GM12878 (cell line): ENCODE measurements around the gene CFAP410. TPM values are rescaled to one million over a fixed set of nuclear protein-coding genes. Genes with fewer than 3 reads are reported as not detected.

ENCODE experiments used
- ATAC-seq: fragments of 200-7000 bp; cut with Tn5 transposase; 3 replicates; pipeline ENCODE4 v1.9.1; 2020; ENCODE audit warnings: mild to moderate bottlenecking, moderate library complexity
- BruUV-seq: library from RNA; stranded (reverse); fragments of 400-500 nt; replicated peaks from 2 replicates; lab custom pipeline; 2021; lab: Mats Ljungman, UMichigan
- CTCF ChIA-PET: fragments of 300-600 bp; sonication (Branson Sonifier 250); formaldehyde crosslinking; extraction: SDS; loops from one replicate; lab custom pipeline; 2021; ENCODE audit warnings: inconsistent platforms; lab: Yijun Ruan, JAX
- POLR2A ChIA-PET: fragments of 350-600 bp; formaldehyde crosslinking; extraction: SDS; loops from one replicate; lab custom pipeline; 2021; ENCODE audit warnings: inconsistent platforms; lab: Charles Lee
- RAD21 ChIA-PET: fragments of 300-600 bp; sonication (Branson Sonifier 250); formaldehyde crosslinking; loops from one replicate; lab custom pipeline; 2023; ENCODE audit warnings: antibody characterized with exemption; ENCODE audit not compliant: unreplicated experiment; lab: Charles Lee
- SMC1A ChIA-PET: fragments of 300-600 bp; sonication (Branson Sonifier 250); formaldehyde crosslinking; loops from one replicate; lab custom pipeline; 2023; ENCODE audit not compliant: unreplicated experiment, uncharacterized antibody; lab: Charles Lee
- DNase-seq: peaks from one replicate; pipeline ENCODE4 v3.0.0-alpha.2; 2011; ENCODE audit warnings: low read depth, low spot score
- FAIRE-seq: peaks from 3 replicates; lab custom pipeline; 2011; peaks lifted over from hg19 to GRCh38; lab: Jason Lieb, UNC
- H2AFZ ChIP-seq: 2 replicates; pipeline ENCODE4 v1.6.0; 2011; ENCODE audit warnings: low read depth, low read length, control low read depth; ENCODE audit not compliant: control insufficient read depth
- H3K27ac ChIP-seq: 2 replicates; pipeline ENCODE4 v1.5.1; 2011; ENCODE audit warnings: control low read depth; ENCODE audit not compliant: control insufficient read depth, insufficient read depth
- H3K27me3 ChIP-seq, 2 experiments: replicated peaks in 1 of 2; 2 replicates each; pipeline versions ENCODE4 v1.6.0 to v1.6.1; 2011; ENCODE audit warnings: low read length in 1 of 2; ENCODE audit not compliant: control insufficient read depth in 2 of 2, insufficient read depth in 2 of 2
- H3K36me3 ChIP-seq, 2 experiments: 2 replicates each; pipeline ENCODE4 v1.5.1; 2011; ENCODE audit warnings: low read length in 1 of 2; ENCODE audit not compliant: control insufficient read depth in 2 of 2, insufficient read depth in 2 of 2
- H3K4me1 ChIP-seq: 2 replicates; pipeline ENCODE4 v1.6.1; 2011; ENCODE audit warnings: mild to moderate bottlenecking, low read length, moderate library complexity, mixed read lengths; ENCODE audit not compliant: control insufficient read depth, insufficient read depth
- H3K4me2 ChIP-seq: 2 replicates; pipeline ENCODE4 v1.6.0; 2011; ENCODE audit warnings: control low read depth; ENCODE audit not compliant: control insufficient read depth, insufficient read depth
- H3K4me3 ChIP-seq: fragments of 200-600 bp; sonication (generic); 2 replicates; pipeline ENCODE4 v1.5.1; 2016
- H3K79me2 ChIP-seq: 2 replicates; pipeline ENCODE4 v1.6.0; 2011; ENCODE audit warnings: low read length; ENCODE audit not compliant: control insufficient read depth, insufficient read depth
- H3K9ac ChIP-seq: 2 replicates; pipeline ENCODE4 v1.8.0; 2011; ENCODE audit warnings: low read length, control low read depth, mixed read lengths; ENCODE audit not compliant: control insufficient read depth, insufficient read depth
- H3K9me3 ChIP-seq: replicated peaks from 3 replicates; pipeline ENCODE4 v1.5.1; 2011; ENCODE audit warnings: mild to moderate bottlenecking, low read length; ENCODE audit not compliant: control insufficient read depth, insufficient read depth
- H4K20me1 ChIP-seq: 2 replicates; pipeline ENCODE4 v1.6.0; 2011; ENCODE audit not compliant: control insufficient read depth, insufficient read depth
- ATF7 ChIP-seq: fragments of 450-650 bp; IDR thresholded peaks from 2 replicates; pipeline ENCODE4 v1.6.1; 2016; ENCODE audit warnings: low read depth, mild to moderate bottlenecking
- CBX5 ChIP-seq: sonication (generic); IDR thresholded peaks from 2 replicates; pipeline ENCODE4 v1.6.1; 2016; ENCODE audit warnings: low read depth, moderate library complexity, mild to moderate bottlenecking, inconsistent platforms
- CEBPB ChIP-seq, 2 experiments: fragments of 150-350 bp in 1 of 2; IDR thresholded peaks; 2 replicates each; pipeline ENCODE4 v1.6.1; 2012 to 2014; ENCODE audit warnings: low read depth in 2 of 2, low read length in 2 of 2, borderline replicate concordance in 1 of 2, inconsistent platforms in 1 of 2
- CHD4 ChIP-seq: fragments of 200-600 bp; sonication (generic); IDR thresholded peaks from 2 replicates; pipeline ENCODE4 v1.6.1; 2016; ENCODE audit warnings: mild to moderate bottlenecking
- SMAD1 ChIP-seq: fragments of 450-650 bp; IDR thresholded peaks from 2 replicates; pipeline ENCODE4 v1.6.1; 2018; ENCODE audit warnings: mild to moderate bottlenecking, low read depth; ENCODE audit not compliant: partially characterized antibody
- SMAD5 ChIP-seq: IDR thresholded peaks from 2 replicates; pipeline ENCODE4 v1.6.1; 2016; ENCODE audit warnings: antibody characterized with exemption, low read depth
- ZNF274 ChIP-seq: IDR thresholded peaks from one replicate; pipeline ENCODE4 v1.8.0; 2011; ENCODE audit not compliant: insufficient read length, insufficient read depth
- WGBS: methylation state at CpG from one replicate; pipeline ENCODE4 v1.1.6; 2016; ENCODE audit warnings: low lambda C conversion rate; ENCODE audit not compliant: insufficient replicate concordance, insufficient coverage; ENCODE audit errors: missing lambda C conversion rate; 5-methylcytosine and 5-hydroxymethylcytosine counted together
- in situ Hi-C: fragments of 300-500 bp; cut with MboI; formaldehyde crosslinking; loops from 9 replicates; pipeline ENCODE4 v1.14.3; 2018; ENCODE audit warnings: mixed read lengths
- intact Hi-C: fragments of 100-400 bp; cut with micrococcal nuclease; formaldehyde crosslinking; loops from one replicate; pipeline ENCODE4 v1.14.2; 2022; ENCODE audit not compliant: unreplicated experiment
- polyA plus RNA-seq, 11 experiments: library from polyadenylated mRNA; depleted of rRNA in 4 of 11; unstranded in 6 of 11; stranded (reverse) in 5 of 11; fragments of >200 nt; fragmentation: Nextera tagmentation in 4 of 11; fragmentation: Illumina TruSeq in 1 of 11; extraction: Ambion mirVana in 4 of 11; extraction: Trizol in 1 of 11; gene quantifications; 1 replicate in 1 of 11; 2 replicates in 10 of 11; pipeline versions ENCODE4 v1.2.1 to v1.2.3, GENCODE V29; 2011 to 2016; ENCODE audit warnings: inconsistent platforms in 2 of 11, missing spikeins in 2 of 11, low read depth in 1 of 11
- total RNA-seq, 4 experiments: library from RNA; depleted of rRNA in 3 of 4; stranded (reverse); fragments of >200 nt in 3 of 4; fragmentation: Illumina TruSeq in 1 of 4; extraction: Trizol in 1 of 4; gene quantifications; 2 replicates each; pipeline versions ENCODE4 v1.2.1 to v1.2.3, GENCODE V29; 2013 to 2021
- TF ChIP-seq, protein P1 (sequence below): IDR thresholded peaks from 2 replicates; pipeline ENCODE4 v1.6.1; 2012; ENCODE audit warnings: low read depth, low read length, improper control_type of control experiment

The CFAP410 gene
- total and polyA plus RNA-seq, 10 of the 15 experiments (the other 5 are each of a cell fraction or from before 2014, with no cell fraction given): 0.14 to 24.8 (median 11.3) TPM

- Histone ChIP-seq H3K4me3 (no peak overlapping the region), H3K79me2 (no peaks in the 10 kb centered on the region), H3K4me2 (no peak overlapping the region), H2AFZ (no peak overlapping the region), H4K20me1 (no peaks in the 10 kb centered on the region; the same call in 1 of the 2 replicates), H3K4me1 (peaks cover 10% of the 10 kb centered on the region), H3K27me3 (no peaks in the 10 kb centered on the region), H3K9me3 (no peaks in the 10 kb centered on the region), H3K9ac (no peak overlapping the region), H3K27ac (no peak overlapping the region), H3K36me3 (no peaks in the 10 kb centered on the region)
- TF ChIP-seq CEBPB (IDR thresholded peaks at IDR 0.05; ENCODE audit: borderline replicate concordance in 1 of 2, low read depth in 2 of 2, low read length in 2 of 2) (no peak), CBX5 (no peak), ATF7 (no peak), SMAD1 (no peak), CHD4 (no peak), SMAD5 (no peak), ZNF274 (no peak)
- TF ChIP-seq, protein P1, sequence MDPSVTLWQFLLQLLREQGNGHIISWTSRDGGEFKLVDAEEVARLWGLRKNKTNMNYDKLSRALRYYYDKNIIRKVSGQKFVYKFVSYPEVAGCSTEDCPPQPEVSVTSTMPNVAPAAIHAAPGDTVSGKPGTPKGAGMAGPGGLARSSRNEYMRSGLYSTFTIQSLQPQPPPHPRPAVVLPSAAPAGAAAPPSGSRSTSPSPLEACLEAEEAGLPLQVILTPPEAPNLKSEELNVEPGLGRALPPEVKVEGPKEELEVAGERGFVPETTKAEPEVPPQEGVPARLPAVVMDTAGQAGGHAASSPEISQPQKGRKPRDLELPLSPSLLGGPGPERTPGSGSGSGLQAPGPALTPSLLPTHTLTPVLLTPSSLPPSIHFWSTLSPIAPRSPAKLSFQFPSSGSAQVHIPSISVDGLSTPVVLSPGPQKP: no peak
- ChIA-PET POLR2A (no interaction called here), SMC1A (no interaction called here), RAD21 (no interaction called here), CTCF (no interaction called here)
- ATAC-seq (no peak), FAIRE-seq (no peak), DNase-seq (no peak)
- 32% methylated on average over 16 of the region's 16 CpGs for WGBS
- no TSS peak for BruUV-seq
- intact Hi-C loops (no loop called here), in situ Hi-C loops (no loop called here)
Observed at GRCh38 chr21:44290327-44291077, 48.7 kb downstream of the CFAP410 start.
